Left renal pelvis (tissue), 4 donors: ENCODE results near the gene ADCY9. TPM values are rescaled to one million over a fixed set of nuclear protein-coding genes. Genes with fewer than 3 reads are reported as not detected.
"Not testable (repeated sequence)": the region's sequence is repeated elsewhere in the genome, so short reads cannot be mapped to it uniquely, and the experiment has no call there.

Experiments
- DNase-seq, 4 donors: peaks; one replicate each; pipeline ENCODE4 v3.0.0-alpha.2; 2013; ENCODE audit warnings: low read depth in 4 of 4, low spot score in 3 of 4
- polyA plus RNA-seq, 4 donors: library from polyadenylated mRNA; unstranded; fragments of 120-200 nt; gene quantifications; one replicate each; pipeline ENCODE4 v1.2.1, GENCODE V29; 2013; ENCODE audit not compliant: insufficient read length in 4 of 4

ADCY9 gene
- polyA plus RNA-seq, 4 donors, result 7.9 to 8.7 (median 8.0) TPM

- no peak for DNase-seq
Observed at GRCh38 chr16:3984111-3985060, 131.9 kb downstream of the ADCY9 start.

- peak in 1 of 4 donors; percentile 57 for DNase-seq
Observed at GRCh38 chr16:3983081-3983520, 133.1 kb downstream of the ADCY9 start.

GRCh38 chr16:3982216-3982615, 134.0 kb downstream of the ADCY9 start:
- DNase-seq, result no peak

- peak in 1 of 4 donors; percentile 39 for DNase-seq
Observed at GRCh38 chr16:3980253-3981111, 135.8 kb downstream of the ADCY9 start.

- DNase-seq, result no peak
Observed at GRCh38 chr16:3979518-3979917, 136.7 kb downstream of the ADCY9 start.

- DNase-seq, result no peak
Observed at GRCh38 chr16:3979070-3979469, 137.2 kb downstream of the ADCY9 start.

- DNase-seq, result no peak
Observed at GRCh38 chr16:3977376-3977775, 138.9 kb downstream of the ADCY9 start.

- no peak for DNase-seq
Observed at GRCh38 chr16:3974751-3975150, 141.5 kb downstream of the ADCY9 start.

GRCh38 chr16:3971706-3972105, 144.5 kb downstream of the ADCY9 start:
- DNase-seq, result no peak

- no peak for DNase-seq
Observed at GRCh38 chr16:3971261-3971660, 145.0 kb downstream of the ADCY9 start.

GRCh38 chr16:3968551-3968950, 147.7 kb downstream of the ADCY9 start:
- no peak for DNase-seq

- no peak for DNase-seq
Observed at GRCh38 chr16:3966681-3967080, 149.6 kb downstream of the ADCY9 start.

GRCh38 chr16:3965781-3966582, 150.3 kb downstream of the ADCY9 start:
- no peak for DNase-seq

- DNase-seq, result no peak
Observed at GRCh38 chr16:3965306-3965705, 150.9 kb downstream of the ADCY9 start.

GRCh38 chr16:3964686-3965290, 151.5 kb downstream of the ADCY9 start:
- DNase-seq, result no peak

GRCh38 chr16:3963886-3964685, 152.2 kb downstream of the ADCY9 start:
- no peak for DNase-seq

GRCh38 chr16:3963203-3963602, 153.0 kb downstream of the ADCY9 start:
- no peak for DNase-seq

- no peak for DNase-seq
Observed at GRCh38 chr16:3961449-3961849, 154.8 kb downstream of the ADCY9 start.

- not testable (repeated sequence) for DNase-seq
Observed at GRCh38 chr16:3959926-3960590, 156.2 kb downstream of the ADCY9 start.
